GM23248 (cell line): ENCODE measurements around the gene CHST10.

ENCODE experiments used
- EZH2 ChIP-seq: fragments of 200-600 bp; sonication (generic); IDR thresholded peaks from 2 replicates; pipeline ENCODE4 v1.6.1; 2018; ENCODE audit warnings: antibody characterized with exemption, mild to moderate bottlenecking; ENCODE audit not compliant: insufficient read depth, poor library complexity, severe bottlenecking
- EZH2phosphoT487 ChIP-seq: fragments of 200-600 bp; sonication (generic); IDR thresholded peaks from 2 replicates; pipeline ENCODE4 v1.6.1; 2018; ENCODE audit warnings: antibody characterized with exemption, moderate library complexity, mild to moderate bottlenecking, low read depth; ENCODE audit not compliant: insufficient read depth

DNA sequence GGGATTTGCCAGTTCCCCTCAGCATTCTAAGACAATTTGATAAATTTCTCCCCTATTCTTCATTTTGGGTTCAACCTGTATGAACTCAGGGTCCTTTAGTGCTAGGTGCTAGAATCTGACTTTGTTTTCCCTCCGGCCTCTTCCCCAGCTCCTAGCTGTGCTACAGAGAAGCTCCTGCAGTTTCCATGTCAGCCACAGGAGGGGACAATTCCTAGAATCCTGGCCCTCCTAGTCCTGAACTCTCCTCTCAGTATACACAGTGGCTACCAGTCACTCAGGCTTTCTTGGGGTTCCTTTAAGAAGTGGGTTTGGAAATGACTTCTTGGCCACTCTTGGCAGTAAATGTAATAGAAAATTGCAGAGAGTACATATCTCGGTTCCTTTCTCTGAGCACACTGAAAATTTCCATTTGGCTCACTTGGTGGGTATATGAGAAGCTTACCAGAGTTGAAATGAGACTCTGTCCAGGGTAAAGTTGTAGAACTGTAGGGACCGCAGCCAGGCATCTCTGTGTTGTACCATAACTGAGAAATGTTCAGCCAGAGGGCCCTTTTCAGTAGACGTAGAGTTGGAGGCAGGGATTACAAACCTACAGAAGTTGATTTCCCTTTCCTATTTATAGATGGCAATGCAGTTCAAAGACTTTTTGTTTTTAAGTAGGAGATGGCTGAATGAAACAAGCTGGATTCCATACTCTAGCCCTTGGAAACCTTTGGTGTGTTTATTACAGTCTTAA is 5.0 kb upstream of the CHST10 start:
- no peak for TF ChIP-seq EZH2phosphoT487
- no peak for TF ChIP-seq EZH2
